ENCODE results near the gene MFSD12.

Gene MFSD12

DNA sequence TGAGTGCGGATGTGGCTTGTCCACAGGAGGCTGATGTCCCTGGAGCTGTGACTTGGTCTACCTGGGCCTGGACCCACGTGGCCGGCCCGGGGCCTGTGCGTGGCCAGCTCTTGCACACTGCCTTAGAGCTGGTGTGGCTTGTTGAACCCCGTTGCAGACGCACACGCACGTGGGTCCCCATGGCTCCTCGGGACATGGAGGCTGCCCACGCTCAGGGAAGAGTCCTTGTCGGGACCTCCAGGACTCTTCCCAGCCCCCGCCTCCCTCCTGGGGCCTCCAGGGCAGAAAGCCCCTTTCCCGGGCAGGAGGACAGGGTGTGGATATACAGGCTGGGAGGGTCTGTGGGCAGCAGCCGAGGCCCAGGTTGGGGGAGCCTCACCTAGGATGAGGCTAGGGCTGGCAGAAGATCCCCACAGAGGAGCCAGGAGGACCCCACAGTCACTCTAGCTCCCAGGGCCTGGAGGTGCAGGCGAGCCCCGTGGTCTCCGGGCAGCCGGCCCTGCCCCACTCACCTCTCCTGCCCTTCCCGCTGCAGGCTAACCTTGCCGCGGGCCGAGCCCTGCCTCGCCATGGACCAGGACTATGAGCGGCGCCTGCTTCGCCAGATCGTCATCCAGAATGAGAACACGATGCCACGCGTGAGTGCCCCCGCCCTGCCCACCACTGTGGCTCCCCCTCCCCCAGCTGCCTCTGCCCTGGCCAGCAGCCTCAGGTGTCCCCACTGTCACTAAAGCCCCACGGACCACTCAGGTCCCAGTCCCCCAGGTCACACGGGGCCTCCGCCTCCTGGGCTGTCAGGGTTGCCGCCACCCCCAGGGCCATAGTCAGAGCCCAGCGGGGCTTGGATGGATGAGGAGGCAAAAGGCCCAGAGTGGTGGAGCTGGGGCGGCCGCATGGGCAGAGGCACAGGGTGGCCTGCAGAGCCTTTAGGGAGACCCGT, 34.7 kb downstream of the MFSD12 start:
- TF ChIP-seq CTCF (IDR thresholded peaks at IDR 0.05), result no peak

DNA sequence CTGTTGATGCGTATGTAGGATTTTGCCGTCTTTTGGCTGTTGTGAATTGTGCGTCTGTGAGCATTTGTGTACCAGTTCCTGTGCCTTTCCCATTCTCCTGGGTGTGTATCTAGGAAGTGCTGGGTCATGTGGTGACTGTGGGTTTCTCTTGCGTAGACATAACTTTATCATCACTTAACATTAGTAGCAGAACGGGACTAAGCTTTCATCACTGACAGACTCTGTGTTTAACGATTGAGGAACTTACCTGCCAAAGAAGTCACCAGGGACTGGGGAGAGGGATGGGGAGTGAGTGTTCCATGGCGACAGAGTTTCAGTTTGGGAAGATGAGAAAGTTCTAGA, 36.3 kb downstream of the MFSD12 start:
- no peak for TF ChIP-seq CTCF (IDR thresholded peaks at IDR 0.05)

GRCh38 chr19:3520166-3521103, 37.0 kb downstream of the MFSD12 start:
- TF ChIP-seq CTCF (IDR thresholded peaks at IDR 0.05), result no peak

- no peak for TF ChIP-seq CTCF (IDR thresholded peaks at IDR 0.05)
Measured at GRCh38 chr19:3519126-3519525, 38.3 kb downstream of the MFSD12 start.

DNA sequence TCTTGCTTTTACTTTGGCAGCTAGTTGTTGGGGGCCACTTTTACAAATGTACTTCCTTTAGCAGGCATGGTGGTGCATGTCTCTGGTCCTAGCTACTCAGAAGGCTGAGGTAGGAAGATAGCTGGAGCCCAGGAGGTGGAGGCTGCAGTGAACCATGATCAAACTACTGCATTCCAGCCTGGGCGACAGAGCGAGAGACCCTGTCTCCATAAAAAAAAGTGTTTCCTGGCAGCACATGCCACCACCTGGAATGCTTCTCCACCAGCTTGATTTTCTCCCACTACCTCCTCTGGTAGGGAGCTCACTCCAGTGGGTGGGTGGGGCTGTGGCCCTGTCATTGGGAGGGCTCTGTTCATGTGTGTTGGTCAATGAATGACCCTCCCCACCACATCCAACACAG, 38.7 kb downstream of the MFSD12 start:
- TF ChIP-seq CTCF (IDR thresholded peaks at IDR 0.05), result no peak

- no peak for TF ChIP-seq CTCF (IDR thresholded peaks at IDR 0.05)
Measured at GRCh38 chr19:3518255-3518654, 39.1 kb downstream of the MFSD12 start.

DNA sequence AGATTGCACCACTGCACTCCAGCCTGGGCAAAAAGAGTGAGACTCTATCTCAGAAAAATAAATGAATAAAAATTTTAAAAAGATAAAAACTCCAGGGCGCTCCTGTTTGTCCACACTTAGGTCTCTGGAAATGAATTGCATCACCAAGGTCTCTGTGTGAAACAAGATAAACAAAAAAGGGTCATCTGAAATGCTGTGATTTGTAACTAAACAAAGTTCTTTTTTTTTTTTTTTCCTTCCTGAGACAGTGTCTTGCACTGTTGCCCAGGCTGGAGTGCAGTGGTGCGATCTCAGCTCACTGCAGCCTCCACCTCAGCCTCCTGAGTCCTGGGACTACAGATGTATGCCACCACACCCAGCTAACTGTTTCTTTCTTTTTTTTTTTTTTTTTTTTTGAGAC, 39.7 kb downstream of the MFSD12 start:
- TF ChIP-seq CTCF (IDR thresholded peaks at IDR 0.05), result no peak

All from LNCAP (cell line).